WI38 (cell line): ENCODE measurements around the gene DGKG.

Experiments used
- H3K4me3 ChIP-seq: 2 replicates; pipeline ENCODE4 v1.5.1; 2011; ENCODE audit warnings: low read depth, mild to moderate bottlenecking, control low read depth, low read length
- CTCF ChIP-seq: IDR thresholded peaks from 2 replicates; pipeline ENCODE4 v1.5.1; 2012; ENCODE audit warnings: low read depth, mild to moderate bottlenecking, control low read depth, low read length

Gene DGKG

GRCh38 chr3:186308549-186308948 is 53.5 kb downstream of the DGKG start:
- no peak for TF ChIP-seq CTCF

GRCh38 chr3:186307594-186308221 is 54.3 kb downstream of the DGKG start:
- H3K4me3 ChIP-seq, result no peak overlapping the region
- no peak for TF ChIP-seq CTCF

More at GRCh38 chr3:186308549-186308948, 53.5 kb downstream of the DGKG start:
- H3K4me3 ChIP-seq, result no peak overlapping the region

GRCh38 chr3:186305286-186305685 is 56.7 kb downstream of the DGKG start:
- TF ChIP-seq CTCF, result no peak
- no peak overlapping the region for H3K4me3 ChIP-seq

GRCh38 chr3:186303965-186304364 is 58.1 kb downstream of the DGKG start:
- TF ChIP-seq CTCF, result no peak

GRCh38 chr3:186299327-186299726 is 62.7 kb downstream of the DGKG start:
- no peak overlapping the region for H3K4me3 ChIP-seq
- no peak for TF ChIP-seq CTCF

More at GRCh38 chr3:186303965-186304364, 58.1 kb downstream of the DGKG start:
- no peak overlapping the region for H3K4me3 ChIP-seq

- TF ChIP-seq CTCF, result no peak
- H3K4me3 ChIP-seq, result no peak overlapping the region
Observed at GRCh38 chr3:186298876-186299275, 63.2 kb downstream of the DGKG start.

GRCh38 chr3:186290796-186291195 is 71.2 kb downstream of the DGKG start:
- TF ChIP-seq CTCF, result no peak
- H3K4me3 ChIP-seq, result no peak overlapping the region
